OCI-LY1 (cell line): Measurements from ENCODE around the gene EPB41L2.

ENCODE experiments used
- EZH2 ChIP-seq: fragments of 200-600 bp; sonication (generic), shearing (Covaris generic); IDR thresholded peaks from 2 replicates; pipeline ENCODE4 v1.8.0; 2017; ENCODE audit warnings: borderline replicate concordance, mixed run types, mild to moderate bottlenecking, antibody characterized with exemption, low read length, moderate library complexity, mixed read lengths
- TF ChIP-seq, protein P1 (sequence below): fragments of 200-600 bp; sonication (generic), shearing (Covaris generic); IDR thresholded peaks from 2 replicates; pipeline ENCODE4 v1.5.1; 2017; ENCODE audit warnings: mild to moderate bottlenecking, antibody characterized with exemption, low read length, moderate library complexity, mixed read lengths

- TF ChIP-seq, protein P1, sequence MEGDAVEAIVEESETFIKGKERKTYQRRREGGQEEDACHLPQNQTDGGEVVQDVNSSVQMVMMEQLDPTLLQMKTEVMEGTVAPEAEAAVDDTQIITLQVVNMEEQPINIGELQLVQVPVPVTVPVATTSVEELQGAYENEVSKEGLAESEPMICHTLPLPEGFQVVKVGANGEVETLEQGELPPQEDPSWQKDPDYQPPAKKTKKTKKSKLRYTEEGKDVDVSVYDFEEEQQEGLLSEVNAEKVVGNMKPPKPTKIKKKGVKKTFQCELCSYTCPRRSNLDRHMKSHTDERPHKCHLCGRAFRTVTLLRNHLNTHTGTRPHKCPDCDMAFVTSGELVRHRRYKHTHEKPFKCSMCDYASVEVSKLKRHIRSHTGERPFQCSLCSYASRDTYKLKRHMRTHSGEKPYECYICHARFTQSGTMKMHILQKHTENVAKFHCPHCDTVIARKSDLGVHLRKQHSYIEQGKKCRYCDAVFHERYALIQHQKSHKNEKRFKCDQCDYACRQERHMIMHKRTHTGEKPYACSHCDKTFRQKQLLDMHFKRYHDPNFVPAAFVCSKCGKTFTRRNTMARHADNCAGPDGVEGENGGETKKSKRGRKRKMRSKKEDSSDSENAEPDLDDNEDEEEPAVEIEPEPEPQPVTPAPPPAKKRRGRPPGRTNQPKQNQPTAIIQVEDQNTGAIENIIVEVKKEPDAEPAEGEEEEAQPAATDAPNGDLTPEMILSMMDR: no peak
- no peak for TF ChIP-seq EZH2
Observed at GRCh38 chr6:131054392-131055250, 8.4 kb downstream of the EPB41L2 start.
